CD4-positive, alpha-beta T cell treated with Interleukin-21 for 1 hour (primary cell): ENCODE measurements around the gene LOXL4.

Experiments used
- DNase-seq: peaks from one replicate; pipeline ENCODE4 v3.0.0-alpha.2; 2020

The LOXL4 gene

GRCh38 chr10:98293550-98294269 is 25.7 kb upstream of the LOXL4 start:
- no peak for DNase-seq

- DNase-seq: no peak
Observed at GRCh38 chr10:98292971-98293370, 25.0 kb upstream of the LOXL4 start.

- DNase-seq: no peak
Observed at GRCh38 chr10:98289802-98290209, 21.8 kb upstream of the LOXL4 start.

- no peak for DNase-seq
Observed at GRCh38 chr10:98287321-98287720, 19.3 kb upstream of the LOXL4 start.

GRCh38 chr10:98286419-98286818 is 18.4 kb upstream of the LOXL4 start:
- no peak for DNase-seq

- no peak for DNase-seq
Observed at GRCh38 chr10:98285416-98285815, 17.4 kb upstream of the LOXL4 start.

- DNase-seq: no peak
Observed at GRCh38 chr10:98276311-98276710, 8.3 kb upstream of the LOXL4 start.

GRCh38 chr10:98274562-98274961 is 6.6 kb upstream of the LOXL4 start:
- DNase-seq: no peak

- DNase-seq: no peak
Observed at GRCh38 chr10:98273057-98273850, 5.3 kb upstream of the LOXL4 start.

- DNase-seq: no peak
Observed at GRCh38 chr10:98272656-98273055, 4.7 kb upstream of the LOXL4 start.

GRCh38 chr10:98272245-98272644 is 4.3 kb upstream of the LOXL4 start:
- DNase-seq: no peak

- DNase-seq: no peak
Observed at GRCh38 chr10:98270786-98271185, 2.8 kb upstream of the LOXL4 start.

- no peak for DNase-seq
Observed at GRCh38 chr10:98270073-98270740, 2.2 kb upstream of the LOXL4 start.

- DNase-seq: no peak
Observed at GRCh38 chr10:98269435-98269912, 1.5 kb upstream of the LOXL4 start.

- no peak for DNase-seq
Observed at GRCh38 chr10:98268694-98269431, 869 bp upstream of the LOXL4 start.

GRCh38 chr10:98267069-98267893 is 713 bp downstream of the LOXL4 start:
- no peak for DNase-seq

GRCh38 chr10:98266647-98267046 is 1.3 kb downstream of the LOXL4 start:
- DNase-seq: no peak

- DNase-seq: no peak
Observed at GRCh38 chr10:98265403-98266378, 2.3 kb downstream of the LOXL4 start.

- DNase-seq: no peak
Observed at GRCh38 chr10:98264378-98265065, 3.5 kb downstream of the LOXL4 start.

GRCh38 chr10:98263088-98263487 is 4.9 kb downstream of the LOXL4 start:
- DNase-seq: no peak
